ENCODE results near the gene HFE. TPM values are rescaled to one million over a fixed set of nuclear protein-coding genes. Genes with fewer than 3 reads are reported as not detected.

HFE gene
- total RNA-seq, 3 donors from 2014 or later (not counting 1 experiment from before 2014, with no cell fraction given) = 1.5 to 2.3 (median 1.8) TPM

DNA sequence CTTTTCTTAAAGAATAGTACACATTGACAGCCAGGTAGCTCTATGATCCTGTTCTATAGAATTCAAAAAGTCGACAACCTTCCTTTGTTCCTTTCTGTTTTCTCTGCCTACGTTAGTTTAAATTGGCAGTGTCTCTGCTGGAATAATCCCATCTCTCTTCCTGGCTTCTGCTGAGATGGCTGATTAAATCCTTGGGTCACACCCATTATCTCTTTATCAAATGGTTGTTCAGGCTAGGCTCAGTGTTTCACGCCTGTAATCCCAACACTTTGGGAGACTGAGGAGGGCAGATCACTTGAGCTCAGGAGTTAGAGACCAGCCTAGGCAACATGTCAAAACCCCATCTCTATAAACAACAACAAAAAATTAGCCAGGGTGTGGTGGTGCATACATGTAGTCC is 44.4 kb downstream of the HFE start:
- WGBS (ENCODE audit: insufficient coverage) = 100% methylated on average over 3 of the region's 3 CpGs
- H3K27ac ChIP-seq (ENCODE audit: low read length) = no peak overlapping the region
- Mint-ChIP-seq H3K4me1 (peaks cover 17 to 60% of the 10 kb centered on the region in 2 donors), H3K36me3 (no peaks in the 10 kb centered on the region), H3K27me3 (ENCODE audit: low read depth in 2 of 2) (no peaks in the 10 kb centered on the region), H3K27ac (peak overlapping the region in 1 of 2 donors; percentile 51), H3K4me3 (no peak overlapping the region), H3K9me3 (no peaks in the 10 kb centered on the region)
- H3K4me3 ChIP-seq (ENCODE audit: low read length) = no peak overlapping the region
- H3K4me1 ChIP-seq (ENCODE audit: control insufficient read depth, insufficient read depth, low read length) = peaks cover 9% of the 10 kb centered on the region
- no peak for DNase-seq
- H3K36me3 ChIP-seq (ENCODE audit: control insufficient read depth, insufficient read depth, low read length) = peaks cover 12% of the 10 kb centered on the region
- no peaks in the 10 kb centered on the region for H3K9me3 ChIP-seq (ENCODE audit: control insufficient read depth, insufficient read depth, low read length)
- ATAC-seq = no peak
- intact Hi-C loops (cut with micrococcal nuclease) = no loop called here
- TF ChIP-seq CTCF (IDR thresholded peaks at IDR 0.05) = no peak
- no peaks in the 10 kb centered on the region for H3K27me3 ChIP-seq (ENCODE audit: control insufficient read depth, insufficient read depth, low read length)

- Mint-ChIP-seq H3K27me3 (ENCODE audit: low read depth in 2 of 2) (no peaks in the 10 kb centered on the region), H3K4me1 (peaks cover 0 to 39% of the 10 kb centered on the region in 2 donors), H3K4me3 (no peak overlapping the region), H3K36me3 (no peaks in the 10 kb centered on the region), H3K27ac (peak overlapping the region in 1 of 2 donors; percentile 3), H3K9me3 (no peaks in the 10 kb centered on the region)
- H3K27me3 ChIP-seq (ENCODE audit: control insufficient read depth, insufficient read depth, low read length) = no peaks in the 10 kb centered on the region
- TF ChIP-seq CTCF (IDR thresholded peaks at IDR 0.05) = no peak
- H3K9me3 ChIP-seq (ENCODE audit: control insufficient read depth, insufficient read depth, low read length) = no peaks in the 10 kb centered on the region
- ATAC-seq (no peak), DNase-seq (no peak)
- no peak overlapping the region for H3K27ac ChIP-seq (ENCODE audit: low read length)
- no peak overlapping the region for H3K4me3 ChIP-seq (ENCODE audit: low read length)
- intact Hi-C loops (cut with micrococcal nuclease) = no loop called here
- peaks cover 11% of the 10 kb centered on the region for H3K36me3 ChIP-seq (ENCODE audit: control insufficient read depth, insufficient read depth, low read length)
- 85% methylated on average over 2 of the region's 2 CpGs for WGBS (ENCODE audit: insufficient coverage)
- peaks cover 3% of the 10 kb centered on the region for H3K4me1 ChIP-seq (ENCODE audit: control insufficient read depth, insufficient read depth, low read length)
Measured at GRCh38 chr6:26133730-26134129, 46.5 kb downstream of the HFE start.

DNA sequence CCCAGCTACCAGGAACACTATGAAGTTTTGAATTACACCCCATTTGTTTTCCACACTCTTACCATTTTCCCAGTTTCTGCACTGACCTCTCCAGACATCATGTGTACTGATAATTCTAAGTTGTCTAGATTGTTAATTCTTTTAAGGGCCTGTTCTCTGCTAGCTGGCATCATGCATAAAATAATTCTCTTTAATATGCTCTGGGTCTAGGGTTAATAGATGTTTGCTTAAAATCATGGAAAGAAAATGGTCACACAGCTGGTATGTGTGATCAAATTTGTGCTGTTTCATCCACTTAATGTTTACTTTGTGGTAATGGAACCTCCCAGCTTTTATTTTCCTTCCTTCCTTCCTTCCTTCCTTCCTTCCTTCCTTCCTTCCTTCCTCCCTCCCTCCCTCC is 49.1 kb downstream of the HFE start:
- Histone ChIP-seq H3K27me3 (ENCODE audit: control insufficient read depth, insufficient read depth, low read length) (no peaks in the 10 kb centered on the region), H3K4me3 (ENCODE audit: low read length) (no peak overlapping the region), H3K4me1 (ENCODE audit: control insufficient read depth, insufficient read depth, low read length) (no peaks in the 10 kb centered on the region), H3K36me3 (ENCODE audit: control insufficient read depth, insufficient read depth, low read length) (peaks cover 2% of the 10 kb centered on the region), H3K27ac (ENCODE audit: low read length) (no peak overlapping the region), H3K9me3 (ENCODE audit: control insufficient read depth, insufficient read depth, low read length) (no peaks in the 10 kb centered on the region)
- no peaks in the 10 kb centered on the region for H3K36me3 Mint-ChIP-seq
- DNase-seq (no peak), ATAC-seq (no peak)
- H3K27ac Mint-ChIP-seq = no peak overlapping the region
- H3K27me3 Mint-ChIP-seq (ENCODE audit: low read depth in 2 of 2) = no peaks in the 10 kb centered on the region
- no peaks in the 10 kb centered on the region for H3K9me3 Mint-ChIP-seq
- peaks cover 0 to 26% of the 10 kb centered on the region in 2 donors for H3K4me1 Mint-ChIP-seq
- no peak for TF ChIP-seq CTCF (IDR thresholded peaks at IDR 0.05)
- no peak overlapping the region for H3K4me3 Mint-ChIP-seq
- intact Hi-C loops (cut with micrococcal nuclease) = no loop called here

DNA sequence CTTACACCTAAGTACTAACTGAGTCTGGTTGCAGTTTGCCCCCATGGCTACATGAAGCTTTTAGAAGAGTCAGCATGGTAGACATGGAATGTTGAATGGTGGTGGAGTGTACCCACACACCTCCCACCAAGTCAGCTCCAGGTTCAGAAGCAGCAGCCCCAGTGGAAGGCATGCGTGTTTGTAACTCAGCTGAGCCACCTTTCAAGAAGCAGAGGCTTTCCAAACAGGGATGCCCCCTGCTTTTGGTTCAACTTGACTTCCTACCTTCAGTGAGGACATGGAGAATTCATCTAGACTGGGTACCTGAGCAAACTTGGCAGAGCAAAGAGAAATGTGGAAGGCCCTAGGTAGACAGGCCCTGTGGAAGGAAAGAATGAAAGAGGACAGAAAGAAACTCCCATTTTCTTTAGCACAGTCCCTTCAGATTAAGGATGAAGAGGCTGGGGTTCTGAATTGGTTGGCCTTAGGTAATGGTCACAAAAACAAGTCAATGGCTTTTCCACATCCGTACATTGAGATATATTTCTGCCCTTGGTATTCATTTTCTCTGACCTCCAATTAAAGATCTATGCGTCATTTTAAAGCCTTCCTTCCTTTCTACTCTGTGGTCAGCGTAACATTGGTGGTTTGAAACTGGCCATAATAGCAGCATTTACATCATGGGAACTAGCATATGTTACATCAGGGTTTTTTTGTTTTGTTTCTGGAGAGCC is 53.2 kb downstream of the HFE start:
- DNase-seq = no peak
- Mint-ChIP-seq H3K4me3 (no peak overlapping the region), H3K9me3 (no peaks in the 10 kb centered on the region), H3K4me1 (peaks cover 0 to 5% of the 10 kb centered on the region in 2 donors), H3K27me3 (ENCODE audit: low read depth in 2 of 2) (no peaks in the 10 kb centered on the region), H3K36me3 (no peaks in the 10 kb centered on the region), H3K27ac (no peak overlapping the region)
- Histone ChIP-seq H3K36me3 (ENCODE audit: control insufficient read depth, insufficient read depth, low read length) (peaks cover 2% of the 10 kb centered on the region), H3K9me3 (ENCODE audit: control insufficient read depth, insufficient read depth, low read length) (no peaks in the 10 kb centered on the region), H3K4me3 (ENCODE audit: low read length) (no peak overlapping the region), H3K27ac (ENCODE audit: low read length) (no peak overlapping the region), H3K27me3 (ENCODE audit: control insufficient read depth, insufficient read depth, low read length) (no peaks in the 10 kb centered on the region), H3K4me1 (ENCODE audit: control insufficient read depth, insufficient read depth, low read length) (no peaks in the 10 kb centered on the region)
- intact Hi-C loops (cut with micrococcal nuclease) = no loop called here
- ATAC-seq = no peak
- WGBS (ENCODE audit: insufficient coverage) = 92% methylated on average over 4 of the region's 4 CpGs
- TF ChIP-seq CTCF (IDR thresholded peaks at IDR 0.05) = no peak

Measured in natural killer cell (primary cell).